Natural killer cell (primary cell): ENCODE data around the gene SEL1L2. TPM values are rescaled to one million over a fixed set of nuclear protein-coding genes. Genes with fewer than 3 reads are reported as not detected.

Experiments used
- ATAC-seq, 3 donors: fragments of 150-1000 bp in 2 of 3; fragments of 200-7000 bp in 1 of 3; cut with Tn5 transposase; 1 replicate in 1 of 3; 2 replicates in 2 of 3; pipeline ENCODE4 v1.10.0; 2021; ENCODE audit warnings: mild to moderate bottlenecking in 2 of 3, moderate library complexity in 2 of 3
- DNase-seq, 2 donors: peaks; one replicate each; pipeline versions ENCODE4 v3.0.0 to v3.0.0-alpha.2; 2013 to 2021; ENCODE audit warnings: mixed read lengths in 1 of 2
- H3K27ac ChIP-seq: one replicate; pipeline ENCODE4 v1.5.1; 2013; ENCODE audit warnings: mild to moderate bottlenecking, low read length
- H3K27me3 ChIP-seq: one replicate; pipeline ENCODE4 v1.6.1; 2013; ENCODE audit warnings: low read length; ENCODE audit not compliant: control insufficient read depth, insufficient read depth
- H3K36me3 ChIP-seq: one replicate; pipeline ENCODE4 v1.6.1; 2013; ENCODE audit warnings: low read length; ENCODE audit not compliant: control insufficient read depth, insufficient read depth
- H3K4me1 ChIP-seq: one replicate; pipeline ENCODE4 v1.6.1; 2013; ENCODE audit warnings: low read length; ENCODE audit not compliant: control insufficient read depth, insufficient read depth
- H3K4me3 ChIP-seq: one replicate; pipeline ENCODE4 v1.5.1; 2013; ENCODE audit warnings: low read length
- H3K9me3 ChIP-seq: one replicate; pipeline ENCODE4 v1.6.1; 2013; ENCODE audit warnings: low read length; ENCODE audit not compliant: control insufficient read depth, insufficient read depth
- H3K27ac Mint-ChIP-seq, 2 donors: one replicate each; pipeline ENCODE4 v1.8.0; 2022; ENCODE audit warnings: mild to moderate bottlenecking in 2 of 2, mixed read lengths in 2 of 2, moderate library complexity in 1 of 2
- H3K27me3 Mint-ChIP-seq, 2 donors: one replicate each; pipeline ENCODE4 v1.8.0; 2022; ENCODE audit warnings: low read depth in 2 of 2, mixed read lengths in 2 of 2
- H3K36me3 Mint-ChIP-seq: one replicate; pipeline ENCODE4 v1.8.0; 2022; ENCODE audit warnings: mixed read lengths
- H3K4me1 Mint-ChIP-seq, 2 donors: one replicate each; pipeline ENCODE4 v1.8.0; 2022; ENCODE audit warnings: mixed read lengths in 2 of 2
- H3K4me3 Mint-ChIP-seq: one replicate; pipeline ENCODE4 v1.8.0; 2022; ENCODE audit warnings: mild to moderate bottlenecking, moderate library complexity, mixed read lengths
- H3K9me3 Mint-ChIP-seq, 2 donors: one replicate each; pipeline ENCODE4 v1.8.0; 2022; ENCODE audit warnings: mixed read lengths in 2 of 2
- WGBS: methylation state at CpG from one replicate; pipeline ENCODE4 v1.1.7; 2013; ENCODE audit warnings: missing lambda C conversion rate; ENCODE audit not compliant: insufficient coverage; 5-methylcytosine and 5-hydroxymethylcytosine counted together
- intact Hi-C: fragments of 100-400 bp; cut with micrococcal nuclease; formaldehyde crosslinking; loops from one replicate; pipeline ENCODE4 v1.14.2; 2022
- total RNA-seq, 4 donors: library from RNA; stranded (reverse); fragments of 120-200 nt in 1 of 4; gene quantifications; one replicate each; pipeline versions ENCODE4 v1.2.3 to v1.2.4, GENCODE V29; 2013 to 2022
- TF ChIP-seq, protein P1 (sequence below): fragments of 200-600 bp; IDR thresholded peaks from one replicate; pipeline ENCODE4 v1.8.0; 2022; ENCODE audit warnings: antibody characterized with exemption

Gene SEL1L2
- total RNA-seq, 3 donors from 2014 or later (not counting 1 experiment from before 2014, with no cell fraction given) = not detected

DNA sequence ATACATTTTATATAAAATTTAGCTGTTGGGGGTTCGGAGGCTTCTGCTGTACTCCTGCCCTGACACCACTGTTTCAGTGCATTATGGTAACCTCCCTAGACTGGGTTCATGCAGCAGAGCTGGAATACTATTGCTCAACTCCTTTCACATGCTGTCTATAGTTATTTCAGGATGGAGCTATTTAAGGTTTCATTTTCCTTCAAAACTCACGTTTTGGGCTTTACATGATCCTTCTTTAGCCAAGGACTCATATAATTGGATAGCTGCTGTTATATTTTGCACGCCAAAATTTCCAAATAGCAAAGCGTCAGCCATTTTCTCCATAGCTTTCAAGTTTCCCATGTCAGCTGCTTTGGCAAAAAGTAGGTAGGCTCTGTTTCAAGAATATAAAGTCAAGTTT is 76.8 kb downstream of the SEL1L2 start:
- no peak overlapping the region for H3K4me3 Mint-ChIP-seq
- H3K9me3 ChIP-seq = no peaks in the 10 kb centered on the region
- 77% methylated on average over 4 of the region's 4 CpGs for WGBS
- H3K4me1 ChIP-seq = no peaks in the 10 kb centered on the region
- H3K4me1 Mint-ChIP-seq = no peaks in the 10 kb centered on the region
- no peak overlapping the region for H3K27ac Mint-ChIP-seq
- H3K27me3 Mint-ChIP-seq = no peaks in the 10 kb centered on the region
- no peaks in the 10 kb centered on the region for H3K36me3 Mint-ChIP-seq
- DNase-seq = no peak
- peaks cover 0 to 3% of the 10 kb centered on the region in 2 donors for H3K9me3 Mint-ChIP-seq
- no peaks in the 10 kb centered on the region for H3K27me3 ChIP-seq
- H3K27ac ChIP-seq = no peak overlapping the region
- H3K36me3 ChIP-seq = no peaks in the 10 kb centered on the region
- intact Hi-C loops = no loop called here
- TF ChIP-seq, protein P1, sequence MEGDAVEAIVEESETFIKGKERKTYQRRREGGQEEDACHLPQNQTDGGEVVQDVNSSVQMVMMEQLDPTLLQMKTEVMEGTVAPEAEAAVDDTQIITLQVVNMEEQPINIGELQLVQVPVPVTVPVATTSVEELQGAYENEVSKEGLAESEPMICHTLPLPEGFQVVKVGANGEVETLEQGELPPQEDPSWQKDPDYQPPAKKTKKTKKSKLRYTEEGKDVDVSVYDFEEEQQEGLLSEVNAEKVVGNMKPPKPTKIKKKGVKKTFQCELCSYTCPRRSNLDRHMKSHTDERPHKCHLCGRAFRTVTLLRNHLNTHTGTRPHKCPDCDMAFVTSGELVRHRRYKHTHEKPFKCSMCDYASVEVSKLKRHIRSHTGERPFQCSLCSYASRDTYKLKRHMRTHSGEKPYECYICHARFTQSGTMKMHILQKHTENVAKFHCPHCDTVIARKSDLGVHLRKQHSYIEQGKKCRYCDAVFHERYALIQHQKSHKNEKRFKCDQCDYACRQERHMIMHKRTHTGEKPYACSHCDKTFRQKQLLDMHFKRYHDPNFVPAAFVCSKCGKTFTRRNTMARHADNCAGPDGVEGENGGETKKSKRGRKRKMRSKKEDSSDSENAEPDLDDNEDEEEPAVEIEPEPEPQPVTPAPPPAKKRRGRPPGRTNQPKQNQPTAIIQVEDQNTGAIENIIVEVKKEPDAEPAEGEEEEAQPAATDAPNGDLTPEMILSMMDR = no peak
- ATAC-seq = no peak
- H3K4me3 ChIP-seq = no peak overlapping the region

DNA sequence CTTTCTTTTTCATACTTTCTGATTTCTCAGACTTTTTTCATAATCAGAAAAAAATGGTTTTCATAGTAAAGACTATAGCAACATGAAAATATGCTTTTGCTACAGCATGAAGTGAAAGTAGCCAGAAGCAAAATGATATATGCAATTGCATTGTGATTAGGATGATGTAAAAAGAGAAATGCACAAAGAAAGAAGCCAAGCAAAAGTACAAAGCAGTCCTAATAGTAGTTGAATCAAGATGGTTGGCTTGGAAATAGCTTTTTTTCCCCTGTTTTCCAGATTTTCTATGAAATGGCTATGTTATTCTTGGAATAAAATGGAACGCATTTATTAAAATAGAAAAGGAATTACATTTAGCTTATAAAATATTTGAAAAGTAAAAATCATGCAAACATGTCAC is 77.3 kb downstream of the SEL1L2 start:
- no CpG with 5 or more reads among the region's 1 CpG for WGBS
- H3K9me3 Mint-ChIP-seq = peaks cover 0 to 3% of the 10 kb centered on the region in 2 donors

DNA sequence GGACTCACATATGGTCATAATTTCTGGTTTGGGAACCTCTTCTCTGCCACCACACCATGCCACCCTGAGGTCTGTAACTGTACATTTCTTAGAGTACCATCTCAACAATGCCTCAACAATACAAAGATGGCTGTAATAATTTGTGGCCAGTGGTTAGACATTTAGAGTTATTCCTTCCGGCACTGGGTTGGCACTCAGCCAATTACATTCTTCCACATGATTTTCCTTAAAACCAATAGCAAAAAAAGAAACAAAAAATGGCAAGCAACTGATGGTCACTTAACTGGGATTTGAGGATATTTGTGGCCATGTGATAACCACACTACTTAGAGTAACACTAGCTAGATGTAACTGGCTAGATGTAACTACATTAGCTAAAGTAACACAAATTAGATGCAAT is 79.9 kb downstream of the SEL1L2 start:
- intact Hi-C loops = no loop called here
- Mint-ChIP-seq H3K4me1 (no peaks in the 10 kb centered on the region), H3K36me3 (no peaks in the 10 kb centered on the region), H3K4me3 (no peak overlapping the region), H3K27ac (no peak overlapping the region), H3K9me3 (peaks cover 0 to 3% of the 10 kb centered on the region in 2 donors), H3K27me3 (no peaks in the 10 kb centered on the region)
- DNase-seq = no peak
- Histone ChIP-seq H3K27me3 (no peaks in the 10 kb centered on the region), H3K4me1 (no peaks in the 10 kb centered on the region), H3K9me3 (no peaks in the 10 kb centered on the region), H3K36me3 (no peaks in the 10 kb centered on the region), H3K4me3 (no peak overlapping the region), H3K27ac (no peak overlapping the region)
- WGBS = 100% methylated on average over 1 of the region's 1 CpG
- TF ChIP-seq, protein P1 = no peak
- no peak for ATAC-seq

More for the DNA sequence above, 77.3 kb downstream of the SEL1L2 start:
- TF ChIP-seq, protein P1 = no peak
- intact Hi-C loops = no loop called here
- Mint-ChIP-seq H3K4me3 (no peak overlapping the region), H3K27ac (no peak overlapping the region), H3K36me3 (no peaks in the 10 kb centered on the region), H3K27me3 (no peaks in the 10 kb centered on the region), H3K4me1 (no peaks in the 10 kb centered on the region)
- no peak for DNase-seq
- ATAC-seq = no peak
- Histone ChIP-seq H3K4me1 (no peaks in the 10 kb centered on the region), H3K27me3 (no peaks in the 10 kb centered on the region), H3K27ac (no peak overlapping the region), H3K4me3 (no peak overlapping the region), H3K36me3 (no peaks in the 10 kb centered on the region), H3K9me3 (no peaks in the 10 kb centered on the region)

DNA sequence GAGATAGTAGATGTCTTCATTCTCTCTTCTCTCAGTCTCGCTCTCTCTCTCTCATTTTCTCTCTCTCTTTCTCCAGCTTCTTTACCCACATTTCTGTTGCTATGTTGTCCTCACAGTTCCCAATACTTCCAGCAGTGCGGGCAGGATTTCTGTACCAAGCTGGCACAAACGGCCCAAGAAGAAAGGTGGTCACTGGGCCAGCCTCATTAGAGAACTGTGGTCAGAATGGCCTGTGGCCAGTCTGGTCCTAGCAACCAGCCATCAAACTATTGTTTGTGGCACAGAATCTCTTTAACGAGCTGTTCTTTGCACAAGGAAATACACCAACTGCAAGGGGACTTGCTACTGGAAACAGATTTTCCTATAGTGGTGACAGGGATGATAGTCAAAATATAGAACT is 81.3 kb downstream of the SEL1L2 start:
- intact Hi-C loops = no loop called here
- Histone ChIP-seq H3K4me1 (no peaks in the 10 kb centered on the region), H3K4me3 (no peak overlapping the region), H3K27me3 (no peaks in the 10 kb centered on the region), H3K9me3 (no peaks in the 10 kb centered on the region), H3K36me3 (no peaks in the 10 kb centered on the region), H3K27ac (no peak overlapping the region)
- TF ChIP-seq, protein P1 = no peak
- ATAC-seq = no peak
- DNase-seq = no peak
- Mint-ChIP-seq H3K36me3 (no peaks in the 10 kb centered on the region), H3K4me1 (no peaks in the 10 kb centered on the region), H3K27me3 (no peaks in the 10 kb centered on the region), H3K27ac (no peak overlapping the region), H3K9me3 (peaks cover 0 to 3% of the 10 kb centered on the region in 2 donors), H3K4me3 (no peak overlapping the region)
- WGBS = 83% methylated on average over 4 of the region's 4 CpGs
